Caco-2 (cell line): ENCODE data around the gene ATG13. TPM values are rescaled to one million over a fixed set of nuclear protein-coding genes. Genes with fewer than 3 reads are reported as not detected.

Experiments
- BruUV-seq: library from RNA; stranded (reverse); fragments of 400-500 nt; replicated peaks from 2 replicates; lab custom pipeline; 2021; lab: Mats Ljungman, UMichigan
- CTCF ChIA-PET: fragments of 300-600 bp; sonication (Branson Sonifier 250); formaldehyde crosslinking; loops from one replicate; lab custom pipeline; 2022; ENCODE audit warnings: antibody characterized with exemption; lab: Charles Lee
- POLR2A ChIA-PET: fragments of 300-600 bp; sonication (Branson Sonifier 250); formaldehyde crosslinking; loops from one replicate; lab custom pipeline; 2022; ENCODE audit warnings: antibody characterized with exemption; lab: Charles Lee
- DNase-seq, 2 experiments: peaks; one replicate each; pipeline versions ENCODE4 v3.0.0 to v3.0.0-alpha.2; 2020 to 2022
- H3K27me3 ChIP-seq: replicated peaks from 2 replicates; pipeline ENCODE4 v1.6.0; 2011; ENCODE audit warnings: low read length; ENCODE audit not compliant: control insufficient read depth, insufficient read depth
- H3K36me3 ChIP-seq: 2 replicates; pipeline ENCODE4 v1.5.1; 2011; ENCODE audit warnings: low read length; ENCODE audit not compliant: control insufficient read depth, insufficient read depth
- H3K4me1 ChIP-seq: fragments of 250-450 bp; sonication (Bioruptor Pico); 2 replicates; pipeline ENCODE4 v1.5.1; 2020; ENCODE audit warnings: mild to moderate bottlenecking
- H3K4me3 ChIP-seq: 2 replicates; pipeline ENCODE4 v1.5.1; 2011; ENCODE audit warnings: low read depth, mild to moderate bottlenecking, control low read depth, low read length
- H3K9me3 ChIP-seq: fragments of 250-450 bp; sonication (Bioruptor Pico); 2 replicates; pipeline ENCODE4 v1.5.1; 2020; ENCODE audit warnings: mild to moderate bottlenecking, moderate library complexity
- H3K27ac Mint-ChIP-seq: one replicate; pipeline ENCODE4 v1.8.0; 2022; ENCODE audit warnings: mixed read lengths; ENCODE audit not compliant: unreplicated experiment
- H3K27me3 Mint-ChIP-seq: one replicate; pipeline ENCODE4 v1.8.0; 2022; ENCODE audit warnings: mixed read lengths; ENCODE audit not compliant: insufficient read depth, unreplicated experiment
- H3K36me3 Mint-ChIP-seq: one replicate; pipeline ENCODE4 v1.8.0; 2022; ENCODE audit warnings: mild to moderate bottlenecking, mixed read lengths; ENCODE audit not compliant: insufficient read depth, unreplicated experiment
- H3K4me1 Mint-ChIP-seq: one replicate; pipeline ENCODE4 v1.8.0; 2022; ENCODE audit warnings: low read depth, mixed read lengths; ENCODE audit not compliant: unreplicated experiment
- H3K4me3 Mint-ChIP-seq: one replicate; pipeline ENCODE4 v1.8.0; 2022; ENCODE audit warnings: mild to moderate bottlenecking, moderate library complexity, mixed read lengths; ENCODE audit not compliant: unreplicated experiment
- H3K9me3 Mint-ChIP-seq: one replicate; pipeline ENCODE4 v1.8.0; 2022; ENCODE audit warnings: mixed read lengths; ENCODE audit not compliant: unreplicated experiment
- CTCF ChIP-seq, 2 experiments: fragments of 200-600 bp in 1 of 2; IDR thresholded peaks; 1 replicate in 1 of 2; 2 replicates in 1 of 2; pipeline versions ENCODE4 v1.5.1 to v1.8.0; 2011 to 2022; ENCODE audit warnings: antibody characterized with exemption in 1 of 2, control low read depth in 1 of 2, inconsistent platforms in 1 of 2, low read depth in 1 of 2, low read length in 1 of 2, mild to moderate bottlenecking in 1 of 2, moderate library complexity in 1 of 2; ENCODE audit not compliant: insufficient read depth in 1 of 2, severe bottlenecking in 1 of 2, unreplicated experiment in 1 of 2
- intact Hi-C: fragments of 100-400 bp; cut with micrococcal nuclease; formaldehyde crosslinking; loops from one replicate; pipeline ENCODE4 v1.10.0; 2022; ENCODE audit not compliant: unreplicated experiment
- total RNA-seq: library from RNA; stranded (reverse); gene quantifications from 2 replicates; pipeline ENCODE4 v1.2.3, GENCODE V29; 2022

ATG13 gene
- total RNA-seq, 1 experiment from 2014 or later = 101 TPM

GRCh38 chr11:46662366-46662765 is 45.0 kb downstream of the ATG13 start:
- H3K4me1 Mint-ChIP-seq = no peaks in the 10 kb centered on the region
- Histone ChIP-seq H3K27me3 (no peaks in the 10 kb centered on the region), H3K36me3 (peaks cover 4% of the 10 kb centered on the region; the same call in 1 of the 2 replicates), H3K9me3 (no peaks in the 10 kb centered on the region), H3K4me1 (no peaks in the 10 kb centered on the region), H3K4me3 (no peak overlapping the region)
- CTCF ChIA-PET = no interaction called here
- H3K9me3 Mint-ChIP-seq = no peaks in the 10 kb centered on the region
- no peak for TF ChIP-seq CTCF (IDR thresholded peaks at IDR 0.05; ENCODE audit: insufficient read depth in 1 of 2, low read depth in 1 of 2, low read length in 1 of 2, severe bottlenecking in 1 of 2, unreplicated experiment in 1 of 2)
- no peak overlapping the region for H3K4me3 Mint-ChIP-seq
- no peak for DNase-seq
- no peaks in the 10 kb centered on the region for H3K27me3 Mint-ChIP-seq
- intact Hi-C loops = no loop called here
- H3K27ac Mint-ChIP-seq = no peak overlapping the region
- H3K36me3 Mint-ChIP-seq = peaks cover 86% of the 10 kb centered on the region
- BruUV-seq = no TSS peak
- POLR2A ChIA-PET = interaction anchor here (0.6 kb wide), 1 partner anchor 45 kb away, joined by 4 read pairs; no protein-coding TSS in a partner anchor

GRCh38 chr11:46663277-46663940 is 46.1 kb downstream of the ATG13 start:
- POLR2A ChIA-PET = no interaction called here
- peaks cover 78% of the 10 kb centered on the region for H3K36me3 Mint-ChIP-seq
- CTCF ChIA-PET = no interaction called here
- H3K9me3 Mint-ChIP-seq = no peaks in the 10 kb centered on the region
- no peaks in the 10 kb centered on the region for H3K4me1 ChIP-seq
- DNase-seq = no peak
- H3K4me3 ChIP-seq = no peak overlapping the region
- no TSS peak for BruUV-seq
- intact Hi-C loops = no loop called here
- no peaks in the 10 kb centered on the region for H3K27me3 ChIP-seq
- H3K27ac Mint-ChIP-seq = no peak overlapping the region
- no peaks in the 10 kb centered on the region for H3K27me3 Mint-ChIP-seq
- no peaks in the 10 kb centered on the region for H3K4me1 Mint-ChIP-seq
- H3K36me3 ChIP-seq = peaks cover 4% of the 10 kb centered on the region; the same call in 1 of the 2 replicates
- H3K9me3 ChIP-seq = no peaks in the 10 kb centered on the region
- no peak overlapping the region for H3K4me3 Mint-ChIP-seq
- TF ChIP-seq CTCF (IDR thresholded peaks at IDR 0.05; ENCODE audit: insufficient read depth in 1 of 2, low read depth in 1 of 2, low read length in 1 of 2, severe bottlenecking in 1 of 2, unreplicated experiment in 1 of 2) = no peak

- H3K4me1 ChIP-seq = no peaks in the 10 kb centered on the region
- ChIA-PET POLR2A (no interaction called here), CTCF (no interaction called here)
- H3K27me3 ChIP-seq = no peaks in the 10 kb centered on the region
- intact Hi-C loops = no loop called here
- no peak for DNase-seq
- BruUV-seq = no TSS peak
- H3K9me3 Mint-ChIP-seq = no peaks in the 10 kb centered on the region
- TF ChIP-seq CTCF (IDR thresholded peaks at IDR 0.05; ENCODE audit: insufficient read depth in 1 of 2, low read depth in 1 of 2, low read length in 1 of 2, severe bottlenecking in 1 of 2, unreplicated experiment in 1 of 2) = no peak
- H3K9me3 ChIP-seq = no peaks in the 10 kb centered on the region
- no peaks in the 10 kb centered on the region for H3K27me3 Mint-ChIP-seq
- no peaks in the 10 kb centered on the region for H3K4me1 Mint-ChIP-seq
- H3K36me3 ChIP-seq = peaks cover 4% of the 10 kb centered on the region
- peaks cover 77% of the 10 kb centered on the region for H3K36me3 Mint-ChIP-seq
- no peak overlapping the region for H3K27ac Mint-ChIP-seq
- no peak overlapping the region for H3K4me3 Mint-ChIP-seq
- H3K4me3 ChIP-seq = no peak overlapping the region
These were observed 47.3 kb downstream of the ATG13 start for GRCh38 chr11:46664612-46665011.
